HG03025 (cell line): ENCODE measurements around the gene EXOC3L4.
"Not testable (repeated sequence)": the region's sequence is repeated elsewhere in the genome, so short reads cannot be mapped to it uniquely, and the experiment has no call there.

ENCODE experiments used
- ATAC-seq: cut with Tn5 transposase; IDR thresholded peaks from one replicate; pipeline ENCODE4 v1.9.1; 2021; ENCODE audit warnings: mild to moderate bottlenecking, moderate library complexity; ENCODE audit not compliant: unreplicated experiment, low FRiP score

Gene EXOC3L4

DNA sequence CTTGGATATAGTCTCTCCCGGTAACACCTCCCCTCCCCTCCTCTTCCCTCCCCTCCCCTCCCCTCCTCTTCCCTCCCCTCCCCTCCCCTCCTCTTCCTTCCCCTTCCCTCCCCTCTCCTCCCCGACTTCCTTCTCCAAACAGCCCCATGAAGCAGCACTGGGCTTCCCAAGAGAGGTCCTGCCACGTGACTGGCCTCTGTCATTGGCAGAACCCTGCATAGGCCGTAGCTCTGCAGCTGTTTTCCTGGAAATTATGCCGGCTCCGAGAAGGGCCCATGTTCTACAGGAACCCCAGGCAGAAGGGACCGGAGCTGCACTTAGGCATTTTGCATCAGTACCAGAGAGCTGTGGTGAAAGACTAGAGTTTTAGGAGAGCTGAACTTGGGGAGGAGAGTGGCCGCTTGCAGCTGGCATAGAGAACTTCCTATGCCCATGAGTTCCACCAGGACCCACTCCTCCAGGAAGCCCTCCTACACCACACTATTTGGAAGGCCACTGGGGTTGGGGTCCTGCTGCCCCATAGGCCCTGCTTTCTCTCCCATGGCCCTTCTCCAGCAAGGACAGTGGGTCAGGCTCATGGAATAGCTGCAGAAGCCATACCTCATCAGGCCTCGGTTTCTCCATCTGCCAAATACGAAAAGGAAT lies 23.6 kb downstream of the EXOC3L4 start:
- ATAC-seq = no peak

DNA sequence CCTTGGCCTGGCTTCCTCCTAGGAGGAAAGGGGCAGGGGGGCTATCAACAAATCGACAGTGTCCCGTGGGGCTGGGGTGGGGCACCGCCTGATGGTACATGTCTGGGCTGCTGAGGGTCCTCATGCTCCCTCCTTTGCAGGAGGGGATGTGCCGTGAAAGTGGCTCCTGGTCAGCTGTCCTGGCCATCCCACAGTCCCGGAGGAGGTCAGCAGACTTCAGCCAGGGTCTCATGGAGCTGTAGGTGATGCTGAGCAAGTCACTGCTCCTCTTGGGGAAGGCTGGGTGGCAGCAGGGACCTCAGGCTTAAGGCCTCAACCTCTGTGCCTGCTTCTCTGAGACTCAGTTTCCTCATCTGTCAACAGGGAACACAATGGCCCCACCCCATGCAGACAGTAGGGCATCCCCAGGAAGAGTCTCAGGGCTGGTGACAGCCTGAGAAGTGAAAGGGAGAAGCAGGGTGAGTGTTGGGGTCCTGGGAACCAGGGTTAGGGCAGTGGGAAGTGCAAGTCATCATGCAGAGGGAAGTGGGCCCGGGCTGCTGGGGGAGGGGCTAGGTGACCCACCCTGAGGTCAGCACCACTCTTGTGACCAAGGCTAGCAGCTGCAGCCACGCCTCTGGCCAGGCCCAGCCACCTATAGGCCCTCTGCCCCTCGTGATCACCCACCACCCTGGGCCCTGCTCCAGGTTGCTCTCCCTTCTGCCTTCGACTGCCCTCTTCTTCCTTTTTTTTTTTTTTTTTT lies 24.3 kb downstream of the EXOC3L4 start:
- ATAC-seq = no peak

DNA sequence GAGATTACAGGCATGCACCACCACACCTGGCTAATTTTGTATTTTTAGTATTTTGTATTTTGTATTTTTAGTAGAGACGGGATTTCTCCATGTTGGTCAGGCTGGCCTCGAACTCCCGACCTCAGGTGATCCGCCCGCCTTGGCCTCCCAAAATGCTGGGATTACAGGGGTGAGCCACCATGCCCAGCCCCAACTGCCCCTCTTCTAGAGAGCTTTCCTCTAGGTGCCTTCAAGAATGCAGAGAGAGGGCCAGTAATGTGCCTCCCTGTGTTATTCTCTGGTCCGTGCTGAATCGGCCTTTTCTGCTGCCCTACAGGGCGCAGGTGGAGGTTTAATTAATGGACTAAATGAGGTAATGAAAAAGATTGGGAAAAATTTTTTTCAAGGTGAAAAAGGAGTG lies 25.0 kb downstream of the EXOC3L4 start:
- not testable (repeated sequence) for ATAC-seq

DNA sequence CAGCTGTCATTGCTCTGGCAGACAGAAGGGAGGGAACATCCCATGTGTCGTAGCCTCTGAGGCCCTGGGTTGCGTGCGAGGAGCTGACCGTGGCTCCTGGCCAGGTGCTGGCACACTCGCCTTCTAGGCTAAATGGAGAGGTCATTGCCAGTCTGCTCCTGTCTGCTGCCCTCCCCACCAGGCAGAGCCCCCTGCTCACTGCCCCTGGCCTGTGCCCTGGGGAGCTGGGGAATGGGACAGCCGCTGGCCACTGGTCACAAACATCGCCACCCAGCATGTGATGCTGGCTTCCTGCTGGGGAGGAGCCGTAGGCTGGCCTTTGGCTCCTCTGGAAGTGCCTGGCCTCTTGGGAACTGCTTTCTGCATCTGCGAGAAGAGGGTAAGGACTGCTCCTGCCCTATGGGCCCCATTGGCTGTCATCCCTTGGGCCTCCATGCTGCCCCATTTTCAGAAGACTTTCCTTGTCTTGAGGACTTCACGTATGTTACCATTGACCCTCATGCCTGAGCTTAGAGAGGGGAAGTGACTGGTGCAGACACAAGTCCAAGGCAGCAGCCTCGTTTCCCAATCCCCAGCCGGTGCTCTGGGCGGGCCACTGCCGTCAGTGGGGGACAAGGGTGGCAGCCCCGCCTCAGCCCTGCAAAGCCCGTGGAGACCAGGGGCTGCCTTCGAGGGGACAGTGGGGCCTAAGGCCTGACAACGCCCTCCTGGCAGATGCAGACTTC lies 26.8 kb downstream of the EXOC3L4 start:
- ATAC-seq = no peak

DNA sequence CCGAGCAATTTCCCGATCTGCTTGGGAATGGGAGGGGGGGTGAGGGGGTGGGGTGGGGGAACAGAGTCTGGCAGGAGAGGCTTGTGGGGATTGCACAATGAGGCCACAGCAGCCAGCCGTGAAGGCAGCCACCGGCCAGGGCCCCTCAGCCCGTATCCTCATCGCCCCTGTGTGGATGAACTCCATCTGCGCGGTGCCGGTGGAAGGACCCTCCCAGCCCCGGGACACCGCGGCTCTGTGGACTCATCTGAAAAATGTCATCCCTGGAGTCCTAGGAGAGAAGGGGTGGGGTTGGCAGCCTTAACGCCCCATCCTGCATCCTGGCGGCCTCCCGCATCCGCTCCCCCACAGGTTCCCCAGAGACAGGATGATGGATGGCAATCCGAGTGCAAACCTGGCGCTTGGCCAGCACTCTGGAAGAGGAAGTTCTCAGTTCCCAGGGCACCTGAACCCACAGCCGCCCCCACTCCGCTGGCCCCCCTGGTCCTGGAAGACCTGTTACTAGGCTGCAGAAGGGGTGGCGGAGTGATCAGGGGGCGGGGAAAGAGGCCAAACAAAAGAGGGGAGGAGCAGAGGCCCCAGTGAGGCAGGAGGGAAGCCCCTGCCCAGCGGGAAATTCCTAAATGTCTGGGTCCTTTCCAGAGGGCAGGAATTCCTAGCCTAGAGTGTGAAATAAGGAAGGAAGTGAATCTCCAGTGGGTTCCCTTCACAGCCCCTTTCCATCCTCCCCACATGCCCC lies 27.5 kb downstream of the EXOC3L4 start:
- no peak for ATAC-seq

DNA sequence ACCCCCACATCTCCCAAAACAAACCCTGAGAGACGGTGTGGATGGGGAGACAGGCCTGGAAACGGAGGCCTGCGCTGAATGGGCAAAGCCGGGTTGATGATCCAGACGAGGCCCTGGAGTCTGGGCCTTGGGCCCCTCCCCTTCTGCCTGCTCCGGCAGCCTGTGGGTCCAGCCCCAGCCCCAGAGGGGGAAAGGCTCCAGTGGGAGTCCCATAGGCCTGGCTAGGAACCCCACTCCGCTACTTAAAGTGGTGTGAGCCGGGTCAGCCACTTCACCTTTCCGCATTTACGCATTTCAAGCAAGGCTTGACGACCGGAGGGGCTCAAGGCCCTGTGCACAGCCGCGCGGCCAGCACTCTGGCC lies 28.0 kb downstream of the EXOC3L4 start:
- no peak for ATAC-seq

DNA sequence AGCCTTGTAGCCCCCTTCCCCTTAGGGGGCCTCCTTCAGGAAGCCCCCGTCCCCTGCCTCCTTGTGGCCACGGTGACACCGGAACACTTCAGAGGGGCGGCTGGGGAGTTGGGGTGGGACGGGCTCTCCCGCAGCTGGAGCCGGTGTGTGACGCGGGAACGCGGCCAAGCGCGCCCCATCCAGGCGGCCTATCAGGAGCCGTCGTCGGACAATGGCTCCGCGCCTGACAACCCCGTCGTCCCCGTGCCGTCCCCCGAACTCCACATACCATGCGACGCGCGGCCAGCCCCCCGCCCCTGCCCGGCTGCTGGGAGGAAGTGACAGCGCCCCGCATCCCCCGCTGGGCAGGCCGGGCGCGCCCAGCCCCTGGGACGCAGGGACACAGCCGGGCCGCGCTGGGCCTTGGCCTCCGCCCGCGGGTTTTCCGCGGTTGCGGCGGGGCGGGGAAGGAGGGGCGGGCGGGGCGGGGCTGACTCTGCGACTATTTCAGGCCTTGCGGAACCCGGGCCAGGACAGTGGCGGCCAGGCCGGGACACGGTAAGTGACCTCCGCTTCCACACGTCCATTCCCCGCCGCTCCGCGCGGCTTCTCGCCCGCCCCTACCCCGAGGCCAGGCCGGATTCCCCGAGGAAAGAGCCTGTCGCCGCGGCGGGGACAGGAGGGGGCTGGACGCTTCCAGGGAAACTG lies 28.6 kb downstream of the EXOC3L4 start, which contains the start of gene TNFAIP2:
Gene TNFAIP2, plus strand, starts transcription at position 515 of the 687 bp plus-strand sequence. CDS start 2,997 bp downstream, outside the sequence.
- ATAC-seq = no peak

DNA sequence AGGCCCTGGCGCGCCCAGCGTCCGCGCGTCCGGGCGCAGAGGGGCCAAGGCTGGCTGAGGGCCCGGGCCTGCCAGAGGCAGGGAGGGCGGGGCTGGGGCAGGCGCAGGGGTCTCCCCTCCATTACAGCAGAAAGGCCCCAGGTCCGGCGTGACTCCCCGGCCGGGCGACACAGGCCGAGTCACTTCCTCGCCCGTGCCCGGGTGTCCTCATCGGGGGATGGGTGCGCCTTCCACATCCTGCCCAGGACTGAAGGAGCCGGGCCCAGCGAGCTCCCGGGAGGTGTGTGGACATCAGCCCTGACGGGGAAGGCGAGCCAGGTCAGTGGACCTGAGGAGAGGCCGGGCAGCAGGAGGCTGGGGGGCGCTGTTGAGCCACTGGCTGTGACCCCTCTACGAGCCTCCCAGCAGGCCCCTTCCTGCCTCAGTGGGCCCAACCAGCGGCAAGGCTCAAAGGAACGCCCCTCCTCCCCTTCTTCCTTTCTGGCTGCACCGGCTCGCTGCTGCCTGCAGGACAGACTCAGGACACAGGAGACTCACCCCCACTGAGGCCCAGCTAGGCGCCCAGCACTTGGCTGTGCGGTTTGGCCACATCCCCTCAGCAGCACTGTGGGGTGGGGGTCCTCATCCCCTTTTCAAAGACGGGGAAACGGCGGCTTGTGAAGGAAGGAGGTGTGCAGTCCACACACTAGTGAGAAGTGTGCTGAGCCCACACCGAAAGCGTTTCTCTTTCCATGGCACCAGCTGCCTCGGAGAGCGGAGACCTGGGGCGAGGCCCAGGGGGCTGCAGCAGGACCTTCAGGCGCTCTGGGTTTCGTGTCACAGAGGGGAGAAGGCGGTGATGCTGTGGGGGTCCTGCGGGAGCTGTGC lies 29.3 kb downstream of the EXOC3L4 start:
- no peak for ATAC-seq

DNA sequence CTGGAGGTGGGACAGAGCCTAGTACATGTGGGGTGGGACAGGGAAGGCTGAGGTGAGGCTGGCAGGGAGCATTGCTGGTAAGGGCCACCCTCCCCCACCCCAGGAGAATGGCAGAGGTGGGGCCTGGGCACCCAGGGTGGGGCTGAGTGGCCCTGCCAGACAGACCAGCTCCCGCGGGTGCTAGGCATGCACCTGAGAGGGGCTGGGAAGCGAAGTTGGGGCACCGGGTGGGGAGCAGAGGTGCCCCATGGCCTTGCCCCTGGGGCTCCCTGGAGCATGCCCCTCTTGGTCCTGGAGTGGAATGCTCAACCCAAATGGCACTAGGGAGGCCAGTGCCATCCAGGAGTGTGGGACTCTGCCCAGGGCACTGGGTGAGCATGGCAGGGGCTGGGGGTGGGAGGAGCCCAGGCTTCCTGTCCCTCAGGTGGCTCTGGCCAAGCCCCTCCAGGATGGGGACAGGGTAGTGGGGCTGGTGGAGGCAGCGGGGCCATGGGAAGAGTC lies 30.0 kb downstream of the EXOC3L4 start:
- ATAC-seq = no peak

DNA sequence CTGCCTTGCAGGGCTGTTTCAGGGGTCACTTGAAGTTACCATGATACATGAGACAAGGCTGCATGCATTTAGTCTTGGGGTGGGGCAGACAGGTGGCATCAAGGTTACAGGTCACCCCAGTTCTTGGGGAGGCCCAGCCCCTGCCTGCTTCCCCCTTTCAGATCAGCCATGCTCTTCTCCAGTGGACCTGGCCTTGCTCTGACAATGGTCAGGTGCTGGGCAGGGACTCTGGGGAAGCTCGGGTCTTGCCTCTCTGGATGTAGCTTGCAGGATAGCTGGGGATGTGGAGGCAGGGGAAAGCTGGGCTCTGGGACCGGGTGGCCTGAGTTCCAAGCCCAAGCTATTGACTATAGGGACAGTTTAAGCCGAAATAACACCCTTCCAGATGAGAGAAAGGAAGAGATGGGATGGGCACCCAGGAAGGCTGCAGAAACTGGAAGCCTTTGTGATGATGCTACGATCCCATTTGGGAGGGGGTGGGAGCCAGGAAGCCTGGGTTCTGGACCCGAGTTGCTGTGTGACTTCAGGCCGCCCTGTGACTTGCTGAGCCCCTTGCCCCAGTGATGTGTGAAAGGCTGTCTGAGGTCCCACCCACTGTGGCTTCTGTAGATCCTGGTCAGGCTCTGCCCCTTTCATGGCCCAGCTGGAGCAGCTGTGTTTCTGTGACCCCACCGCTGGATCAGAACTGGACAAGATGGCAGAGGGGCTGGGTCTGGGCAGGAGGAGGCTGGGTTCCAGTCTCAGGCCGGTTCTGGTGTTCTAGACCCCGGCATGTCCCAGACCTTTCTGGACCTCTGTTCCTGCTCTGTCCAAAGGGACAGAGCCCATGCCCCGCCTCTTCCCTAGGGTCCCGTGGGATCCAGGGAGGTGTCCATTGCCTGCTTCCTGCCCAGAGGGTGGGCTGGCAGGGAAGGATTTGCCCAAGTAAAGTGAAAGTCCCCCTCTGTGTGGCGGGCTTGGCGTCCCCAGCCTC lies 30.9 kb downstream of the EXOC3L4 start:
- ATAC-seq = no peak

DNA sequence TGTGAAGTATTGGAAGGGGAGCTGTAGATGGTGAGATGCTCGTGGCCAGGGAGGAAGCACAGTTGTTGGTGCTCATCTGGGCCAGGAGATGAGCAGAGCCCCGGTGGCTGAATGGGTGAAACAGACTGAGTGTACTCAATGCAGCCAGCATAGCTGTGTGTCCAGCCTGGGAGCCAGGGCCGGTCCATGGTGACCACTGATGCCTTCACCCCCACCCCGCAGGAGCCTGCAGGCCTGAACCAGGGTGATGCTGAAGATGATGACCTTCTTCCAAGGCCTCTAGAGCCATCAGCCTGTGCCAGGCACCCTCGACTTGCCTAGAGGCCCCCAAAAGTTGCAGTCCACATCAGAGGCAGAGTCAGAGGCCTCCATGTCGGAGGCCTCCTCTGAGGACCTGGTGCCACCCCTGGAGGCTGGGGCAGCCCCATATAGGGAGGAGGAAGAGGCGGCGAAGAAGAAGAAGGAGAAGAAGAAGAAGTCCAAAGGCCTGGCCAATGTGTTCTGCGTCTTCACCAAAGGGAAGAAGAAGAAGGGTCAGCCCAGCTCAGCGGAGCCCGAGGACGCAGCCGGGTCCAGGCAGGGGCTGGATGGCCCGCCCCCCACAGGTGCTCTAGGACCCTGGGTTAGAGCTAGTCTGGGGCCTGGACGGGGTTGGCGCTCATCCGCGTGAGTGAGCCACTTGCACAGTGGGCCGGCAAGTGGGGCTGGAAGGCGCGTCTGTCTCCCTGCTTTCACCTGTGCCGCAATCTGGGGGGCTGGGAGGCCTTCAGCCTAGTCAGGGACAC lies 31.8 kb downstream of the EXOC3L4 start:
- ATAC-seq = no peak

DNA sequence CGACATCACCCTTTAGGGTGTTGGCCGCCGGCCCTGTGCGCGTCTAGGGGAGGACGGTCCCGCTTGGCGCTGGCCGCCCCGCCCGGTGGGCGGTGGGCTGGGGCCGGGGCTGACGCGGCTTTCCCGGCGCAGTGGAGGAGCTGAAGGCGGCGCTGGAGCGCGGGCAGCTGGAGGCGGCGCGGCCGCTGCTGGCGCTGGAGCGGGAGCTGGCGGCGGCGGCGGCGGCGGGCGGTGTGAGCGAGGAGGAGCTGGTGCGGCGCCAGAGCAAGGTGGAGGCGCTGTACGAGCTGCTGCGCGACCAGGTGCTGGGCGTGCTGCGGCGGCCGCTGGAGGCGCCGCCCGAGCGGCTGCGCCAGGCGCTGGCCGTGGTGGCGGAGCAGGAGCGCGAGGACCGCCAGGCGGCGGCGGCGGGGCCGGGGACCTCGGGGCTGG lies 32.4 kb downstream of the EXOC3L4 start:
- ATAC-seq = no peak

DNA sequence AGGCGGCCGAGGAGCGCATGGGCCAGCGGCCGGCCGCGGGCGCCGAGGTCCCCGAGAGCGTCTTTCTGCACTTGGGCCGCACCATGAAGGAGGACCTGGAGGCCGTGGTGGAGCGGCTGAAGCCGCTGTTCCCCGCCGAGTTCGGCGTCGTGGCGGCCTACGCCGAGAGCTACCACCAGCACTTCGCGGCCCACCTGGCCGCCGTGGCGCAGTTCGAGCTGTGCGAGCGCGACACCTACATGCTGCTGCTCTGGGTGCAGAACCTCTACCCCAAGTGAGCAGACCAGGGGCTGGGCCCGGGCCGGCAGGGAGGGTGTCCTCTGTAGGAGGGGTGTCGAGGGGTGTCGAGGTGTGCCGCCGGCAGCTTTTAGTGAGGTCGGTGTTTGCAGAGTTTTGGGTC lies 32.8 kb downstream of the EXOC3L4 start:
- no peak for ATAC-seq

DNA sequence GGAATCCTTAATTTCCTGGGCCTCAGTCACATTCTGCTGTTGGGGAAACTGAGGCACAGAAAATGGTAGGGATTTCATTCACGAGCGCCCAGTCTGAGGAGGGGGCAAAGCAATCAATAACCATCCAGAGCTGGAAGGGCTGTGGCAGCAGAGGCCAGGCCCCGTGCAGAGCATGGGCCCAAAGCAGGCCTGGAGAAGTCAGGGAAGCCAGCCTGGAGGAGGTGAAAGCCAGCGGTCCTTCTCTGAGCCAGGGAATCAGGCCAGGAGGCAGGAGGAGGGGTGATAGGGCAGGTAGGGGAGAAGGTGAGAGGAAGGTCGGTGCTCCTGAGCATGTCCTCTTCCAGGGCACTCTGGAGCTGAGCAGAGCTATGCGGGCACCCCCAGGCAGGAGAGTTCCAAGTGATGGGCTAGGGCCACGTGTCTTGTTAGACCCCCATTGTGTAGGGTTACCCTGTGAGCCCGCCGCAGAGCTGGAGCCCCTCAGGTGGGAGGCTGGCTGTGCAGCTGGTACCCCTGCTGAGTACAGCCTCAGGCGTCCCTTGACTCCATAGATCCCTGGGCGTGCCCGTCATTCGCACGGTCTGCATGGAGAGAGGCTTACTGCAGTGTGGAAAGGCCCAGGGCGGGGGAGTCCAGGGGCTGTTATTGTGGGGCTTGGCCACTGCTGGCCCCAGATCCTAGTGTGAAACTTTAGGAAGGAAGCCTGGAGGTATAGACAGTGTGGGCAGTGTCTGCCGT lies 33.5 kb downstream of the EXOC3L4 start:
- no peak for ATAC-seq

DNA sequence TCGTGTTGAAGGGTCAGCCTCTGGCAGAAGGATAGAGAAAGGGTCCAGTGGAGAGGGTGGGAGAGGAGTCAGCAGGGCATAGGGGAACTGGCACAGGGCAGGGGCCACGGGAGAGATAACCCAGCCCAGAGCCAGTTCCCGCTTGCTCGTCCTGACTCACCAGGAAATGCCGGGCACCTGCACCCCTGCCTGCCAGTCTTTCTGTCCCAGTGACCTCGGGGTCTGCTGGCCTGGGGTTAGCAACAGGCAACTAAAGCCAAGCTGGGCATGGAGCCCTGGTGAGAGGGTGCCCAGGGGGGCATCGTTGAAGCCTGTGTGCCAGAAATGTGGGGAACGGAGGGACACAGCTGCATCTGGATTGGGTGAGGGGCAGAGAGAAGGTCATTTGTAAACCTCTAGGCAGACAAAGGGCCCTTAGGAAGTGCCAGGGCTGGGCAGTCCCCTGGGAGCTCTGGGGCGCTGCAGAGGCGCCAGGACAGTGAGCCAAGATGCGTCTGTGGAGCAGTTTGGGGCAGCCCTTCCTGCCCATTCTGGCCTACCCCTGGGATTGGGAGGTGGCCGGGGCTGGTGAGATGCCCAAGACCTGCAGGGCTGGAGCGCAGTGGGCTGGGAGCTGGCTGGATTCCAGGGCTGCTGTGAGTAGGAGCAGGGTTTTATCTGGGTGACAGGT lies 34.2 kb downstream of the EXOC3L4 start:
- ATAC-seq = no peak
